LoVo (cell line): Measurements from ENCODE around the gene SRSF8.
"Not testable (repeated sequence)": the region's sequence is repeated elsewhere in the genome, so short reads cannot be mapped to it uniquely, and the experiment has no call there.

ENCODE experiments used
- DNase-seq: peaks from one replicate; pipeline ENCODE4 v3.0.0-alpha.2; 2016; ENCODE audit warnings: low spot score

The SRSF8 gene, protein sequence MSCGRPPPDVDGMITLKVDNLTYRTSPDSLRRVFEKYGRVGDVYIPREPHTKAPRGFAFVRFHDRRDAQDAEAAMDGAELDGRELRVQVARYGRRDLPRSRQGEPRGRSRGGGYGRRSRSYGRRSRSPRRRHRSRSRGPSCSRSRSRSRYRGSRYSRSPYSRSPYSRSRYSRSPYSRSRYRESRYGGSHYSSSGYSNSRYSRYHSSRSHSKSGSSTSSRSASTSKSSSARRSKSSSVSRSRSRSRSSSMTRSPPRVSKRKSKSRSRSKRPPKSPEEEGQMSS

DNA sequence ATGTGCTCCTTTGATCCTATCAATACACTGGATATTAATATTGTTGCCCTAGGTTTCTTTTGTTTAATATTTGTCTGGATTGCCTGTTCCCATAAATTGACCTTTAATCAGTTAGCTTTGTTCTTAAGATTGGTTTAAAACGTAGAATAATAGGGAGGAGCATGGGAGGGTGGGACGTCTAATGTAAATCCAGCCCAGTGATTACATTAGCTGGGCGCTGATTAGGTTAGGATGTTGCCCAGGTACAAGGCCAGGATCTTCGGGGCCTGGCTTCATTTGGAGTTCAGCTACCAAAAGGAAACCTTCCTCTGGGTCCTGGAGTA, at the start of gene SRSF8:
Gene SRSF8, plus strand, starts transcription at position 204 of the 323 bp plus-strand sequence. CDS start 308 bp downstream, outside the sequence.
- DNase-seq, result no peak

DNA sequence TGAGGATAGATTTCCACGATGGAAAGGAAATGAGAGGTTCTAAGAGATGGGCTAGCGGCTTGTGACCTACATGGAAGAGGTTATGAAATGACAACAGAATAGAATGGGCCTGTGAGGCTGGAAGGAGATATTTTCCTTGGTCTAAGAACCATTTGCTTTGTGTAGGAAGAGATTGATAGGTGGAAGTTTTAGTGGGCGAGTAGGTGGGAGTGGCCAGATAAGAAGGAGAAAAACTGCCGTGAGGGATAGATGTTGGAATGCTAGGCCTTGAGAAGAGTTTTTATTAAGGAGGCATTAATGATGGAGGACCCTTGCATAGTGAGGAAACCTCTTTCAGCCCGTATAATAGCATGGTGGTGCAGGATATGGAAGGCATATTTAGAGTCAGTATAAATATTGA, 45.3 kb upstream of the SRSF8 start:
- DNase-seq, result not testable (repeated sequence)

DNA sequence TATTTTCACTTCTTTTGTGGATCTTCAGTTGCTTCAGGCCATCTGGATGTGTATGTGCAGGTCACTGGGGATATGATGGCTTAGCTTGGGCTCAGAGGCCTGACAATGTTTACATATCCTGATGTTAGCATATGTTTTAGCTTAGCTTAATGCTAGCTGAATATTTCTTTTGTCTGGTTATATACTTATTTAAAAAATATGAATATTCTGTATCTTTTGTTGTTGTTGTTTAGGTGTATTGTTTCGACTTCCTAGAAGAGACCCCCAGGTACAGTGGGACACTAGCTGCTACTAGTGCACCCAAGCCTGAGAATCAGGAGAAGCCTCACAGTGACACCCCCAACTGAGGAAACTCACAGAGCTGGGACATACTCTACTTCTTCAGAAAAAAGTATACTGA, 41.8 kb upstream of the SRSF8 start, which contains the start of gene KDM4E:
Gene KDM4E, plus strand, starts transcription at position 301 of the 400 bp plus-strand sequence. CDS start 300 bp downstream, outside the sequence.
- no peak for DNase-seq

DNA sequence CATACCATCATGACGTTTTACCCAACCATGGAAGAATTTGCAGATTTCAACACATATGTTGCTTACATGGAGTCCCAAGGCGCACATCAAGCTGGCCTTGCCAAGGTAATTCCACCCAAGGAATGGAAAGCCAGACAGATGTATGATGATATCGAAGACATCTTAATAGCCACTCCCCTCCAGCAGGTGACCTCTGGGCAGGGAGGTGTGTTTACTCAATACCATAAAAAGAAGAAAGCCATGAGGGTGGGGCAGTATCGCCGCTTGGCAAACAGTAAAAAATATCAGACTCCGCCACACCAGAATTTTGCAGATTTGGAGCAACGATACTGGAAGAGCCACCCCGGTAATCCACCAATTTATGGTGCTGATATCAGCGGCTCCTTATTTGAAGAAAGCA, 41.1 kb upstream of the SRSF8 start:
- not testable (repeated sequence) for DNase-seq

DNA sequence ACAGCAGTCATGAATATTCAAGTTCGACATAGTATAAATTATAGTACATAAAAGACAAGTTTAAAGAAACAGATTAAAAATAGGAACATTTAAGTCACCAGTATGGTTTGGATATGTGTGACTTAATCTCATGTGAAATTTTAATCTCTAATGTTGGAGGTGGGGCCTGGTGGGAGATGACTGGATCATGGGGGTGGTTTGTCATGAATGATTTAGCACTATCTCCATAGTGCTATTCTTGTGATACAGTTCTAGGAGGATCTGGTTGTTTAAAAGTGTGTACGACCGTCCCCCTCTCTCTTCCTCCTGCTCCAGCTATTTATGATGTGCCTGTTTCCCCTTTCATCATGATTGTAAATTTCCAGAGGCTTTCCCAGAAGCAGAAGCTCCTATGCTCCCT, 38.4 kb upstream of the SRSF8 start:
- no peak for DNase-seq

DNA sequence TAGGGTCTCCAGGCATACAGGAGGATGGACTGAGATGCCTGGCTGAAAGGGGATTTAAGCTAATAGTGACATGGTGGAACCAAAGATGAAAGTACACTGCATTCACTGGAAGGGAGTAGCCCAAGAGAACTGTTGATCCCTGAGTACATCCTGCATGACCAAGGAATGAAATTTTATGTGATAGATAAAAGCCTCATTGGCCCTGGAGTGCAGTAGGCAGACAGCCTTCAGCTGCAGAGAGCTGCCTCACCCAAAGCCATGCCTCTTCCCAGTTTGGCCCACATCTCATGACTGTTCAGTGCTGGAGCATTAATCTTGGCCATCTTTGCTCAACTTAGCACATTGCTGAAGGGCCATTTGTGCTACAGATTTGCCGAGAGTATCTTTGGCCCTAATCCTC, 33.7 kb upstream of the SRSF8 start:
- DNase-seq, result no peak

DNA sequence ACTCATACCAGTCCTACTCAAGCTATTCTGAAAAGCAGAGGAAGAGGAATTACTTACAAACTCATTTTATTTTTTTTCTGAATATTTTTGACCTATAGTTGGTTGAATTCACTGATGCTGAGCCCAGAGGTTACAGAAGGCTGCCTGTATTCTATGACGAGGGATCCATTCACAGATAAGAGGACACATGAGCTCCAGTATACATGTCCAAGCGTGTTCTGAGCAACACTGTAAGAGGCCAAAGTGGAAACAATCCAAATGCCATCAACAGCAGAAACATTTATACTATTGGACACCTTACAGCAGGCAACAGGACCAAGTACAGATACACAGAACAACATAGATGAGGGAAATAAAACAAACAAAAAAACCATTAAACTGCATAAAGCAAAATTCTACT, 31.4 kb upstream of the SRSF8 start:
- DNase-seq, result no peak

DNA sequence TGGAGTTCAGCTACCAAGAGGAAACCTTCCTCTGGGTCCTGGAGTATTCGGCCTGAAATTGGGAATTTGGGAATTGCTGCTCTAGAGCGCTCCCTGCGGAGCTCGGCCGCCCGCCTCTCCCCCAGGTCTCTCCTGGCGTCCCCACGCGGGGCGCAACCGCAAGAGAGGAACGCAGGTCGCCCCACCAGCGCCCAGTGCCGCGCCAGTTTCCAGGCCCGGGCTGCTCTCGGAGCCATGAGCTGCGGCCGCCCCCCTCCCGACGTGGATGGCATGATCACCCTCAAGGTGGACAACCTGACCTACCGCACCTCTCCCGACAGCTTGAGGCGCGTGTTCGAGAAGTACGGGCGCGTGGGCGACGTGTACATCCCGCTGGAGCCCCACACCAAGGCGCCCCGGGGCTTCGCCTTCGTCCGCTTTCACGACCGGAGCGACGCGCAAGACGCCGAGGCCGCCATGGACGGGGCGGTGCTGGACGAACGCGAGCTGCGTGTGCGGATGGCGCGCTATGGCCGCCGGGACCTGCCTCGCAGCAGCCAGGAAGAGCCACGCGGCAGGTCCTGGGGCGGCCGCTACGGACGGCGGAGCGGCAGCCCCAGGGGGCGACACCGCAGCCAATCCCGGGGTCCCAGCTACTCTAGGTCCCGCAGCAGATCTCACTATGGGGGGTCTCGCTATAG, 29.2 kb upstream of the SRSF8 start:
- DNase-seq, result not testable (repeated sequence)

DNA sequence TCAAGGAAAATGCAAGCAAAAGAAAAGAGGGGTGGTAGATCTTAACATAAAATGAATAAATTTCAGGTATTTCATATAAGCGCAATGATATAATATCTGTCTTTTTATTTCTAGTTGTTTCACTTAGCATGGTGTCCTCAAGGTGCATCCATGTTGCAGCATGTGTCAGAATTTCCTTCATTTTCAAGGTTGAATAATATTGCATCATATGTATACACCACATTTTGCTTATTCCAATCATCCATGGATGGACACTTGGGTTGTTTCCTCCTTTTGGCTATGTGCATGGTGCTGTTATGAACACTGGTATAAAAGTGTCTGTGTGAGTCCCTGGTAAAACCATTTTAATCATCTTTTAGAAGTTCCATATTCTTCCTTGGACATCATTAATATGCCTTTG, 24.5 kb upstream of the SRSF8 start:
- no peak for DNase-seq

DNA sequence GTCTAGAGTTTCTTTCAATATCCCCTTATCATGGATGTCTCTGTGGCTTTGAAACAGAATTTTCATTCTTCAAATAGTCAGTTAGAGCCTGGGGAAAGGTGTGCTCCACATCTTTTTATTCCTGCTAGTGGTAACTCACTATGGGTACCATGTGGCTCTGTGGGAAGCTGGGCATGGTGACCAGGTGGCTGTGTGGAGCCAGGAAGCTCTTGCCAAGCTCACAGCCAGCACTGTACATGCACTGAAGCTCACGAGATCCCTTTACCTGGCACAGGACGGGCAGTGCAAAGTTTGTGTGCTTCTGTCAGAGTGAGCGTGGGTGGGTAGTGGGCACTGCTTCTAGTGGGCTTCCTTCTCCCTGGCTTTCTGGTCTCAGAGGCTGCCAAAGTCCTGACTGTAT, 23.8 kb upstream of the SRSF8 start:
- DNase-seq, result no peak

DNA sequence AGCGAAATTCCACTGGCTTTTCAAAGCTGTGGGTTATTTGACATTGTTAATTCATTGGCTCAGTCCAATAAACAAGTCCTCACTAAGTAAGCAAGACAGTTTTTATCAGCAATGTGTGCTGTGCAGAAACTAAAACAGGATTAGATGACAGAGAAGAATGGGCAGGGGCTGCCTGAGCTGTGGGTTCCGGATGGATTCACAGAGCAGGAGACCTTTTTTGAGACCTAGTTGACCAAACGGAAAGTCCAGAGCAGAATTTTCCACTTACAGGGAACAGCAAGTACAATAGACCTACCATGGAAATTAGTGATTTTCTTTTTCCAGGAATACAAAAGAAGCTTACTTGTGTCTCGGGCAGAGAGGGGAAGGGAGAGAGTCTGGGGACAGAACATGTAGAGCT, 22.7 kb upstream of the SRSF8 start:
- DNase-seq, result no peak

DNA sequence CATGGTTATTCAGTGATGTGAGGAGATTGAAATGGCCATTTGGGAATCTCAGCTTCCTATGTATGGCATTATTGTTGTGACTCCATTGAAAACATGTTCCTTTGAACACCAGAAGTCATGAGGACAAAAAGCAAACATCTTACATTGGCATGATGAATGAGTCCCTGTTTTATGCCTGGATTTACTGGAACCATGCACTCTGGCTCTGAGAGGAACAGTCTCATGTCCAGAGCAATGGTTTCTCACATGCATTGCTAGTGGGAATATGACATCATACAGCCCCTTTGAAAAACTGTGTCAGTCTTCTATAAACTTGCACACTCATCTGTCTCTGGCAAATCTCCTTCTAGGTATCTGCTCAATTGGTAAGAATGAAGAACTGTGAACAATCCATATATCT, 20.9 kb upstream of the SRSF8 start:
- no peak for DNase-seq

DNA sequence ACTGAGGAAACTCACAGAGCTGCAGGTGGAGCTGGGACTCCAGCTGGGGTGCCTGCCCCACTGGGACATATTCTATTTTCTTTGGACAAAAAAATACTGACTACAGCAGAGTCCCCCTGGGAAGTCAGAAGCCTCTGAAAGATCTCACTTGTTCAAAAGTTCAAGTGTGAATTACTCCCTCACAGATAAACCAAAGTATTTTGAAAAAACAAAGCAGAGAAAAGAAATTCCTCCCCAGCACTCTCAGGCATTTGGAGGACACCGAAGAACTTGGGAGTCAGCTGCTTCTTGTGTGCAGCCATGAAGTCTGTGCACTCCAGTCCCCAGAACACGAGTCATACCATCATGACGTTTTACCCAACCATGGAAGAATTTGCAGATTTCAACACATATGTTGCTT, 17.6 kb upstream of the SRSF8 start, which contains the start of gene KDM4F:
Gene KDM4F, plus strand, starts transcription at position 301 of the 400 bp plus-strand sequence.
- DNase-seq, result not testable (repeated sequence)

DNA sequence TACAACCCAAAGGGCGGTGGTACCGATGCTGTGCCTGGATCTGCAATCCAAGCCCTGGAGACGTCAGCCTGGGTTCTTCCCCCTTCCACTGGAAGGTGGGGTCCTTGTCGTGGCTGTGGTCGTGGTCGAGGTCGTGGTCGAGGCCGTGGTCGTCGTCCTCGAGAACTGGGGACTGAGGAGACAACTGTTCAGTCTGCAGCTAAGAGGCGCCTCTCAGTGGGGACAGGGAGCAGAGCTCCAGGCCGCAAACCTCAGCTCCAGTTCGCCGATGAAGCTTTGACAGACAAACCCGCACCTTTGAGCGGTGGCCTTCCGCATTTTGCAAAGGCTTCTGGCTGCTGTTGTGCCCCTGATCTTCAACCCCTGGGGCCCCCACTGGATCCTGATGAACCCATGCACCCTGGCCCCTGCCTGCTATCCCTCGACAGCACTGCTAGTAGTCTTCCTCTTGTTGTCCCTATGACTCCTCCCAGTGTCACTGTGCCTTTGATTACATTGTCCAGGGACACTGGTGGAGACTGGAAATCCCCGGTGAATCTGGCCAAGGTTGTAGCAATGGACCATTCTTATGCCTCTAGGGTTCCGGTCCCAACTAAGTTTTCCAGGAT, 16.0 kb upstream of the SRSF8 start:
- no peak for DNase-seq

DNA sequence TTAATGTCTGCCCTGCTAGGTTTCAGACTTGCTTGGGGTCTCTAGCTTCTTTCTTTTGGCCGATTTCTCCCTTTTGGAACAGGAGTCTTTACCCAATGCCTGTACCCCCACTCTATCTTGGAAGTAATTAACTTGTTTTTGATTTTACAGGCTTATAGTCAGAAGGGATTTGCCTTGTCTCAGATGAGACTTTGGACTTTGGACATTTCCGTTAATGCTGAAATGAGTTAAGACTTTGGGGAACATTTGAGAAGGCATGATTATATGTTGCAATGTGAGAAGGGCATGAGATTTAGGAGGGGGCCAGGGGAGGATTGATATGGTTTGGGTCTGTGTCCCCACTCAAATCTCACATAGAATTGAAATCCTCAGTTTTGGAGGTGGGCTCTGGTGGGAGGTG, 12.4 kb upstream of the SRSF8 start:
- DNase-seq, result no peak

DNA sequence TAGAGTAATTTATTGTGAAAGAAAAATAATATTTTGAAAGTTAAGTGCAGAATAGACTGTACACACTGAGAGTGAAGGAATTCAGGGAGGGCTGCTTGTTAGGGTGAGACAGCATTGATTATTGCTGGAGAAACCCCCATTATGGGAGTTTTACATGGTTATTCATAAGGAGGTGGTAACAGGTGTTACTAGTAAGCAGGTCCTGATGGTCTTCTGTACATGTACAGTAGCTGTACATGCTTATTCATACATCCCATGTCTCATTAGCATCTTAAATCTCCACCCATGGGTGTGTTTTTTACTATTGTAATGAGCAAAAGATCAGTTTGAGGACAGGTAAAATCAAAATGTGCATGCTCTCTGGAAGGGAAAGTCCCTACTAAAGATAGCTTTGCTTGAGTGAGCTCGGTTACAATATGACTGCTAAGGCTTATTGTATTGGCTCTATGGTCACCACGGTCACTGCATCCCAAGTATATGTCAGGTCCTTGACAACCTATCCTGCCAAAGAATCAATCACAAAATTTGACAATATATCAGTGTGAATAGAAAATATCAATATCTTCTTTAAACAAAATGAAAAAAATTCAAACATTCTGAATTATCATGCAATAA, 11.3 kb upstream of the SRSF8 start:
- no peak for DNase-seq

DNA sequence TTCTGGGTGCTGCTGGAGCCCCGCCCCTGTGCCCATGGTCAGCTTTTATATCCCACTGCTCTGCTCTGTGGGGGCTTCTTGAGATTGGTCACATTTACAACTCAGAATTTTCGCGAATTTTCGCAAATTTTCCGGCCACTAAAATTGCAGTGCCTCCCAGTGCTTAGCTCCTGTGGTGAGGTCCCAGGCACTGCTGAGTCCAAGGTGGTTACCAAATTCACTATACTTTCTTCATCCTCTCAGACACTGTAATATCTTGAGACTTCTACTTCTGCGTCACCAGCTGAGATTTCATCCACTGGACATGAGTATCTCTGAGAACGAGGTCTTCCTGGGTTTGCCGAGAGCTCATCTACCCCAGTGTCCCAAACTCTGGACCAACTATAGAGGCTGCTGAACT, 8.8 kb upstream of the SRSF8 start:
- DNase-seq, result no peak

DNA sequence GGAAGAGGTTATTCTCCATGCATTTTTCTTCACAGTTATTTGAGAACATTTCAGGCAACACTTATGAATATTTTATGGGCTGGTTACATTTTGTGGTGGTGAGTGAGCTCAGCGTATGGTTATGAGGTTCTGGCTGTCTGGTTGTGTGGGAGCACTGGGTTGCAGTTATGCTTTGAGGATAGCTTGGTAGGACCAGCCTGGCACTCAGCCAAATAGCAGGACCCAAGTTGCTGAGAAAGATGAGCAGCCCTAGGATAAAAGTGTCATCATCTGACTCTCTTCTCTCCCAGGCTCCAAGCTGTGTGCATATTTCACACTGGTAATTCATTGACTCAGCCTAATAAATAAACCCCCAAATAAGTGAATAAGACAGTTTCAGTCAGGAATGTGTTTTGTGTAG, 8.1 kb upstream of the SRSF8 start:
- no peak for DNase-seq

DNA sequence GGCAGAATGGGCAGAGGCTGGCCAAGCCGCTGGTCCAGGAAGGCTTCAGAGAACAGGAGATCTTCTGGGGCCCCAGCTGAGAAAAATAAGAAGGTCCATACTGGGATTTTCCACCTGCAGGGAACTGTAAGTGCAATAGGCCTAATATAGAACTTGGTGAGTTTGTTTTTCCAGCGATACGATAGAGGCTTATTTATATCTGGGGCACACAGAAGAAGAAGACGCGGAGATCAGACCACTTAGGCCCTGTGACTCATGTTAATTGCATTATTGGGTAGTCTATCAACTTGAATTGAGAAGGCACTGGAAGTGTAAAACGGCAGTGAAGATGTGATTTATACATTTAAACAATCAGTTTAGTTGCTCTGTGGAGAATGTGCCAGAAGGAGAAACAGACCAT, 7.7 kb upstream of the SRSF8 start:
- DNase-seq, result no peak

DNA sequence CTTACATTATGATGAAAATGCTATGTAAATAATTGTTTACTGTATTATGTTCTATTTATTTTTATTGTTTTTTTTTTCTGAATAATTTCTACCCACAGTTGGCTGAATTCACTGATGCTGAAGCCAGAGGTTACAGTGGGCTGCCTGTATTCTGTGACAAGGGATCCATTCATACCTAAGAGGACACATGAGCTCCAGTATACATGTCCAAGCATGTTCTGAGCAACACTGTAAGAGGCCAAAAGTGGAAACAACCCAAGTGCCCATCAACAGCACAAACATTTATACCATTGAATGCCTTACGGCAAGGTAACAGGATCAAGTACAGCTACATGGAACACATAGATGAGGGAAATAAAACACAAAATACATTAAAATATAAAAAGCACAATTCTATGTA, 1.4 kb upstream of the SRSF8 start:
- DNase-seq, result no peak

DNA sequence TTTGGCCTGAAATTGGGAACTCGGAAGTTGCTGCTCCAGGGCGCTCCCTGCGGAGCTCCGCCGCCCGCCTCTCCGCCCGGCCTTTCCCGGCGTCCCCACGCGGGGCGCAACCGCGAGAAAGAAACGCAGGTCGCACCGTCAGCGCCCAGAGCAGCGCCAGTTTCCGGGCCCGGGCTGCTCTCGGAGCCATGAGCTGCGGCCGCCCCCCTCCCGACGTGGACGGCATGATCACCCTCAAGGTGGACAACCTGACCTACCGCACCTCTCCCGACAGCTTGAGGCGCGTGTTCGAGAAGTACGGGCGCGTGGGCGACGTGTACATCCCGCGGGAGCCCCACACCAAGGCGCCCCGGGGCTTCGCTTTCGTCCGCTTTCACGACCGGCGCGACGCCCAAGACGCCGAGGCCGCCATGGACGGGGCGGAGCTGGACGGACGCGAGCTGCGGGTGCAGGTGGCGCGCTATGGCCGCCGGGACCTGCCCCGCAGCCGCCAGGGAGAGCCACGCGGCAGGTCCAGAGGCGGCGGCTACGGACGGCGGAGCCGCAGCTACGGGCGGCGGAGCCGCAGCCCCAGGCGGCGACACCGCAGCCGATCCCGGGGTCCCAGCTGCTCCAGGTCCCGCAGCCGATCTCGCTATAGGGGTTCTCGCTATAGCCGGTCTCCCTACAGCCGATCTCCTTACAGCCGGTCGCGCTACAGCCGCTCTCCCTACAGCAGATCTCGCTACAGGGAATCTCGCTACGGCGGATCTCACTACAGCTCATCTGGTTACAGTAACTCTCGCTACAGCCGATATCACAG, 521 bp downstream of the SRSF8 start:
- DNase-seq, result peak; percentile 82

DNA sequence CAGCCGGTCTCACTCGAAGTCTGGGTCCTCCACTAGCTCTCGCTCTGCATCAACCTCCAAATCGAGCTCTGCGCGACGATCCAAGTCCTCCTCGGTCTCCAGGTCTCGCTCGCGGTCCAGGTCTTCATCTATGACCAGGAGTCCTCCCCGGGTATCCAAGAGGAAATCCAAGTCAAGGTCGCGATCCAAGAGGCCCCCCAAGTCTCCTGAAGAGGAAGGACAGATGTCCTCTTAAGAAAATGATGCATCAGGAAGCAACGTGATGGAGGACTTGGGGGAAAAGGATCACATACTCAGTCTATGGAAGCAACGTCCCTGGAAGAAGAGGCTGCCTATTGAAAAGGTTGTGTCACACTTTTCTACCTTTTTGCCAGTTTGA, 1.1 kb downstream of the SRSF8 start:
- DNase-seq, result no peak
